Measurements from ENCODE around the gene DNM3. TPM values are rescaled to one million over a fixed set of nuclear protein-coding genes. Genes with fewer than 3 reads are reported as not detected.

Gene DNM3
- total and polyA plus RNA-seq, 2 experiments from 2014 or later: 5.2 to 12.2 TPM

DNA sequence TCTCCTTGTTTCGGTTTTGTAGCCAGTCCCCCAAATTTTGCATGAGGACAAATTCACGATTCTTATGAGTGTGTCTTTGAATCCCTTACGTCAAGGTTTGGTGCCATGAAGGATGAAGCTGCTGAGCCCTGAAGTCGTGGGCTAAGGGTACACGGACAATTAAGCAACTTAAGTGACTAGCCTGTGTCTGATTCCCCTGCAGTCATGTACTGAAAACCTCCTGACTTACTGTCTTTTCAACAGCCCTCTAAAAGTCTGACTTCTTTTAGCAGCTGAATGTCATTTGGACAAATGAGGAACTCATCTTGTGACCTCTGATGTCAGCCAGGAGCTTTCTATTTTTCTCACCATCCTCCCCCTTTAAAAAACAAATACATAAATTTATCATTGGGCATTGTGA lies 552.1 kb downstream of the DNM3 start (continued):
- TF ChIP-seq, protein P1, sequence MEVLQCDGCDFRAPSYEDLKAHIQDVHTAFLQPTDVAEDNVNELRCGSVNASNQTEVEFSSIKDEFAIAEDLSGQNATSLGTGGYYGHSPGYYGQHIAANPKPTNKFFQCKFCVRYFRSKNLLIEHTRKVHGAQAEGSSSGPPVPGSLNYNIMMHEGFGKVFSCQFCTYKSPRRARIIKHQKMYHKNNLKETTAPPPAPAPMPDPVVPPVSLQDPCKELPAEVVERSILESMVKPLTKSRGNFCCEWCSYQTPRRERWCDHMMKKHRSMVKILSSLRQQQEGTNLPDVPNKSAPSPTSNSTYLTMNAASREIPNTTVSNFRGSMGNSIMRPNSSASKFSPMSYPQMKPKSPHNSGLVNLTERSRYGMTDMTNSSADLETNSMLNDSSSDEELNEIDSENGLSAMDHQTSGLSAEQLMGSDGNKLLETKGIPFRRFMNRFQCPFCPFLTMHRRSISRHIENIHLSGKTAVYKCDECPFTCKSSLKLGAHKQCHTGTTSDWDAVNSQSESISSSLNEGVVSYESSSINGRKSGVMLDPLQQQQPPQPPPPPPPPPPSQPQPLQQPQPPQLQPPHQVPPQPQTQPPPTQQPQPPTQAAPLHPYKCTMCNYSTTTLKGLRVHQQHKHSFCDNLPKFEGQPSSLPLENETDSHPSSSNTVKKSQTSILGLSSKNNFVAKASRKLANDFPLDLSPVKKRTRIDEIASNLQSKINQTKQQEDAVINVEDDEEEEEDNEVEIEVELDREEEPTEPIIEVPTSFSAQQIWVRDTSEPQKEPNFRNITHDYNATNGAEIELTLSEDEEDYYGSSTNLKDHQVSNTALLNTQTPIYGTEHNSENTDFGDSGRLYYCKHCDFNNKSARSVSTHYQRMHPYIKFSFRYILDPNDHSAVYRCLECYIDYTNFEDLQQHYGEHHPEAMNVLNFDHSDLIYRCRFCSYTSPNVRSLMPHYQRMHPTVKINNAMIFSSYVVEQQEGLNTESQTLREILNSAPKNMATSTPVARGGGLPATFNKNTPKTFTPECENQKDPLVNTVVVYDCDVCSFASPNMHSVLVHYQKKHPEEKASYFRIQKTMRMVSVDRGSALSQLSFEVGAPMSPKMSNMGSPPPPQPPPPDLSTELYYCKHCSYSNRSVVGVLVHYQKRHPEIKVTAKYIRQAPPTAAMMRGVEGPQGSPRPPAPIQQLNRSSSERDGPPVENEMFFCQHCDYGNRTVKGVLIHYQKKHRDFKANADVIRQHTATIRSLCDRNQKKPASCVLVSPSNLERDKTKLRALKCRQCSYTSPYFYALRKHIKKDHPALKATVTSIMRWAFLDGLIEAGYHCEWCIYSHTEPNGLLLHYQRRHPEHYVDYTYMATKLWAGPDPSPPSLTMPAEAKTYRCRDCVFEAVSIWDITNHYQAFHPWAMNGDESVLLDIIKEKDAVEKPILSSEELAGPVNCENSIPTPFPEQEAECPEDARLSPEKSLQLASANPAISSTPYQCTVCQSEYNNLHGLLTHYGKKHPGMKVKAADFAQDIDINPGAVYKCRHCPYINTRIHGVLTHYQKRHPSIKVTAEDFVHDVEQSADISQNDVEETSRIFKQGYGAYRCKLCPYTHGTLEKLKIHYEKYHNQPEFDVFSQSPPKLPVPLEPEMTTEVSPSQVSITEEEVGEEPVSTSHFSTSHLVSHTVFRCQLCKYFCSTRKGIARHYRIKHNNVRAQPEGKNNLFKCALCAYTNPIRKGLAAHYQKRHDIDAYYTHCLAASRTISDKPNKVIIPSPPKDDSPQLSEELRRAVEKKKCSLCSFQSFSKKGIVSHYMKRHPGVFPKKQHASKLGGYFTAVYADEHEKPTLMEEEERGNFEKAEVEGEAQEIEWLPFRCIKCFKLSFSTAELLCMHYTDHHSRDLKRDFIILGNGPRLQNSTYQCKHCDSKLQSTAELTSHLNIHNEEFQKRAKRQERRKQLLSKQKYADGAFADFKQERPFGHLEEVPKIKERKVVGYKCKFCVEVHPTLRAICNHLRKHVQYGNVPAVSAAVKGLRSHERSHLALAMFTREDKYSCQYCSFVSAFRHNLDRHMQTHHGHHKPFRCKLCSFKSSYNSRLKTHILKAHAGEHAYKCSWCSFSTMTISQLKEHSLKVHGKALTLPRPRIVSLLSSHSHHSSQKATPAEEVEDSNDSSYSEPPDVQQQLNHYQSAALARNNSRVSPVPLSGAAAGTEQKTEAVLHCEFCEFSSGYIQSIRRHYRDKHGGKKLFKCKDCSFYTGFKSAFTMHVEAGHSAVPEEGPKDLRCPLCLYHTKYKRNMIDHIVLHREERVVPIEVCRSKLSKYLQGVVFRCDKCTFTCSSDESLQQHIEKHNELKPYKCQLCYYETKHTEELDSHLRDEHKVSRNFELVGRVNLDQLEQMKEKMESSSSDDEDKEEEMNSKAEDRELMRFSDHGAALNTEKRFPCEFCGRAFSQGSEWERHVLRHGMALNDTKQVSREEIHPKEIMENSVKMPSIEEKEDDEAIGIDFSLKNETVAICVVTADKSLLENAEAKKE (CRISPR knock-in tag; IDR thresholded peaks at IDR 0.05): no peak
- no peak for TF ChIP-seq EZH2 (IDR thresholded peaks at IDR 0.05; ENCODE audit: low read depth, unreplicated experiment)
- TF ChIP-seq CREB1 (CRISPR knock-in tag; IDR thresholded peaks at IDR 0.05; ENCODE audit: low read depth): no peak
- TF ChIP-seq ZNF114 (CRISPR knock-in tag; IDR thresholded peaks at IDR 0.05): no peak
- TF ChIP-seq EZH2phosphoT487 (IDR thresholded peaks at IDR 0.05; ENCODE audit: unreplicated experiment): no peak

DNA sequence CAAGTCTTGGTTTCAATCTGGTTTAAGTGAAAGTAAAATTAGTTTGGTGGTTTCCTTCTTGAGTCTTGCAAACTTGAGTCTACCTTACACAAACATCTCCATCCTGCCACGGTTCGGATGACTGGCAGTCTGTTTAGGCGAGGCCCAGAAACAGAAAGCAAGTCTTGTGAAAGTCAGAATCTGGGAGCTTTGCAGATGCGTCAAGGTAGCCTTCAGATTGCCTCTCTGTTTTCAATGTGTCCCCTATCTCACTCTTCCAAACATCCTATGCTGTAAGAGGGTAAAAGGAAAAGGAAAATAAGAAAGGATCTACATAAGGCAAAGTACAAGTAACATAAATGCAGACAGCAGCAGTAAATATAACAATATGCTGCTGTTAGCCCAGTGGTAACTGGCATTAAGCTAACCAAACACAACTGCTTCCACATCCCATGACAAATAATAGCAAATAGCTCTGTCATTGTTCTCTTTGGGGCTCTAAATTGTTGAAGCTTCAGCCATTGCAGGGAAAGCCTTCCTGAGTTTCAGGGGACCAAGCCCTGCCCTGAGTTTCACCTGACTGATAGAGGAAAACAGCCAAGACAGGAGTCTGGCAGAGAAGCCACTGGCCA lies 552.9 kb downstream of the DNM3 start:
- Histone ChIP-seq H3K4me1 (ENCODE audit: insufficient read depth) (peaks cover 36% of the 10 kb centered on the region), H4K20me1 (replicated peaks; ENCODE audit: insufficient read depth) (no peaks in the 10 kb centered on the region), H3K27ac (ENCODE audit: low read depth) (peak overlapping the region; percentile 37; the same call in 1 of the 2 replicates), H2AFZ (no peak overlapping the region), H3K4me3 (no peak overlapping the region), H3K9me2 (ENCODE audit: insufficient read depth) (no peaks in the 10 kb centered on the region), H3K27me3 (ENCODE audit: insufficient read depth) (no peaks in the 10 kb centered on the region), H3K36me3 (ENCODE audit: insufficient read depth) (no peaks in the 10 kb centered on the region), H3F3A (replicated peaks; ENCODE audit: low read depth) (no peaks in the 10 kb centered on the region), H3K4me2 (no peak overlapping the region; the same call in 1 of the 2 replicates), H3K79me2 (replicated peaks; ENCODE audit: insufficient read depth) (no peaks in the 10 kb centered on the region)
- no peaks in the 10 kb centered on the region for H3K36me3 Mint-ChIP-seq (ENCODE audit: low read depth)
- ATAC-seq: peak; percentile 22; the same call in 2 of the 3 replicates
- H3K4me3 Mint-ChIP-seq: no peak overlapping the region
- peak; percentile 48 for DNase-seq (ENCODE audit: low spot score)
- H3K4me1 Mint-ChIP-seq: peaks cover 42% of the 10 kb centered on the region
- no peaks in the 10 kb centered on the region for H3K27me3 Mint-ChIP-seq (ENCODE audit: insufficient read depth, low read depth, poor library complexity)
- no peaks in the 10 kb centered on the region; the same call in 2 of the 3 replicates for H3K9me3 Mint-ChIP-seq
- H3K27ac Mint-ChIP-seq: peak overlapping the region; percentile 57
- no peak for TF ChIP-seq ZNF331 (CRISPR knock-in tag; IDR thresholded peaks at IDR 0.05; ENCODE audit: low read depth)
- TF ChIP-seq, protein P2, sequence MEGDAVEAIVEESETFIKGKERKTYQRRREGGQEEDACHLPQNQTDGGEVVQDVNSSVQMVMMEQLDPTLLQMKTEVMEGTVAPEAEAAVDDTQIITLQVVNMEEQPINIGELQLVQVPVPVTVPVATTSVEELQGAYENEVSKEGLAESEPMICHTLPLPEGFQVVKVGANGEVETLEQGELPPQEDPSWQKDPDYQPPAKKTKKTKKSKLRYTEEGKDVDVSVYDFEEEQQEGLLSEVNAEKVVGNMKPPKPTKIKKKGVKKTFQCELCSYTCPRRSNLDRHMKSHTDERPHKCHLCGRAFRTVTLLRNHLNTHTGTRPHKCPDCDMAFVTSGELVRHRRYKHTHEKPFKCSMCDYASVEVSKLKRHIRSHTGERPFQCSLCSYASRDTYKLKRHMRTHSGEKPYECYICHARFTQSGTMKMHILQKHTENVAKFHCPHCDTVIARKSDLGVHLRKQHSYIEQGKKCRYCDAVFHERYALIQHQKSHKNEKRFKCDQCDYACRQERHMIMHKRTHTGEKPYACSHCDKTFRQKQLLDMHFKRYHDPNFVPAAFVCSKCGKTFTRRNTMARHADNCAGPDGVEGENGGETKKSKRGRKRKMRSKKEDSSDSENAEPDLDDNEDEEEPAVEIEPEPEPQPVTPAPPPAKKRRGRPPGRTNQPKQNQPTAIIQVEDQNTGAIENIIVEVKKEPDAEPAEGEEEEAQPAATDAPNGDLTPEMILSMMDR (conservative IDR thresholded peaks at IDR 0.05; ENCODE audit: low read depth in 2 of 2): no peak
- TF ChIP-seq, protein P1 (CRISPR knock-in tag; IDR thresholded peaks at IDR 0.05): no peak
- no peak for TF ChIP-seq CREB1 (CRISPR knock-in tag; IDR thresholded peaks at IDR 0.05; ENCODE audit: low read depth)
